HG02884 (cell line): ENCODE results near the gene NEUROD2.
"Not testable (repeated sequence)": the region's sequence is repeated elsewhere in the genome, so short reads cannot be mapped to it uniquely, and the experiment has no call there.

Experiments
- ATAC-seq: cut with Tn5 transposase; IDR thresholded peaks from one replicate; pipeline ENCODE4 v1.9.1; 2021; ENCODE audit warnings: mild to moderate bottlenecking, moderate library complexity; ENCODE audit not compliant: unreplicated experiment

The NEUROD2 gene

GRCh38 chr17:39603304-39604016, 4.3 kb downstream of the NEUROD2 start:
- ATAC-seq = no peak

- no peak for ATAC-seq
Observed at GRCh38 chr17:39602533-39603303, 5.0 kb downstream of the NEUROD2 start.

GRCh38 chr17:39601758-39602532, 5.8 kb downstream of the NEUROD2 start:
- no peak for ATAC-seq

GRCh38 chr17:39600997-39601597, 6.6 kb downstream of the NEUROD2 start:
- ATAC-seq = no peak

- ATAC-seq = no peak
Observed at GRCh38 chr17:39600288-39600996, 7.3 kb downstream of the NEUROD2 start.

GRCh38 chr17:39599665-39600231, 8.0 kb downstream of the NEUROD2 start:
- no peak for ATAC-seq

GRCh38 chr17:39599004-39599664, 8.6 kb downstream of the NEUROD2 start:
- no peak for ATAC-seq

GRCh38 chr17:39598630-39599003, 9.1 kb downstream of the NEUROD2 start:
- ATAC-seq = no peak

- ATAC-seq = no peak
Observed at GRCh38 chr17:39598047-39598481, 9.7 kb downstream of the NEUROD2 start.

- ATAC-seq = no peak
Observed at GRCh38 chr17:39597372-39598046, 10.2 kb downstream of the NEUROD2 start.

- ATAC-seq = no peak
Observed at GRCh38 chr17:39596543-39597267, 11.0 kb downstream of the NEUROD2 start.

GRCh38 chr17:39595928-39596510, 11.7 kb downstream of the NEUROD2 start:
- no peak for ATAC-seq

- no peak for ATAC-seq
Observed at GRCh38 chr17:39595294-39595693, 12.4 kb downstream of the NEUROD2 start.

GRCh38 chr17:39593371-39593770, 14.3 kb downstream of the NEUROD2 start:
- no peak for ATAC-seq

GRCh38 chr17:39591958-39592954, 15.5 kb downstream of the NEUROD2 start:
- ATAC-seq = no peak

GRCh38 chr17:39590180-39590579, 17.5 kb downstream of the NEUROD2 start:
- ATAC-seq = not testable (repeated sequence)

- ATAC-seq = no peak
Observed at GRCh38 chr17:39582658-39583057, 25.1 kb downstream of the NEUROD2 start.
